ENCODE results near the gene ADAMTSL1. TPM values are rescaled to one million over a fixed set of nuclear protein-coding genes. Genes with fewer than 3 reads are reported as not detected.

Gene ADAMTSL1
- total and polyA plus RNA-seq, 12 donors = 0.37 to 5.2 (median 1.9) TPM

DNA sequence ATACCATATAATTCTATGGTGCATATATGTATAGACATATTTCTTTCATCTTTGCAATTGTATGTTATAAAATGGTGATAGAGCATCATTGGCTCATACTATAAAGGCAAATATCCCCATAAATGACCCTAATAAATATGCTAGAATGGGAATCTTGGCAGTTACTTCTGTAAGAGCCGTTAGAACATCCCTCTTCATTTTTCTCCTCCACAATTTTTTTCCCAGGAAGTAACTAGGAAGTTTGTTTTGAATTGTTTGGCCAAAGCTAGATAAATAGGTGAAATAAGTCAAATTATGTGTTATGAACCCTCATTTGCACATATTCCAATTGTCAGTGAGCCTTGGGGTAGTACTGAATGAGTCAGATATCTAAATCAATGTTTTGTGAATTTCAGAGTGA, 209.9 kb downstream of the ADAMTSL1 start:
- no peak for ATAC-seq

DNA sequence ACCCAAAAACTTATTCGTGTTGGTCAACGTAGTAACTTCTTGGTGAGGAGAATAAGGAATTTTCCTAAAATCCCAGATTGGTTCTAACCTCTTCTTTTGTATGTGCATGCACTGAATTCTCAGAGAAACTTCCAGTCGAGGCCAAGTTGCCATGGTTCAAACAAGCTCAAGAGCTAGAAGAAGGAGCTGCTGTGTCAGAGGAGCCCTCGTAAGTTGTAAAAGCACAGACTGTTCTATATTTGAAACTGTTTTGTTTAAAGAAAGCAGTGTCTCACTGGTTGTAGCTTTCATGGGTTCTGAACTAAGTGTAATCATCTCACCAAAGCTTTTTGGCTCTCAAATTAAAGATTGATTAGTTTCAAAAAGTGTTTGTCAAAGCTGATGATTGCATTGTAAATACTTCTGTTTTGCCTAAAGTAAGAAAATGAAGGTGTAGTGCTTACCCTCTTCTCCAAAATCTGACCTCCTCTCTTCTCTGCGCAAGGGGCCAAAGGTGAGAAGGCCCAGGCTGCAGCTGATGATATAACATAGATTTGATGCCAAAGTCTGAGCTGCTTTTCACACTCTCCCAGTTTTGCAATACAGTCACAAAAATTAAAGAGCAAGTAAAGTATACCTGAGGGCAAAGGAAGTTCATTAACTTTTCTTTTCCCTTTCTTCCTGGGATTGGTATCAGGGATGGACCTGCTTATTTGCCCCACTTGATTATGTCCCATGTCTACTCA, 210.8 kb downstream of the ADAMTSL1 start:
- peak in 1 of 8 donors; percentile 39 for ATAC-seq
- Histone ChIP-seq H3K9me3 (no peaks in the 10 kb centered on the region), H3K4me3 (no peak overlapping the region), H3K27ac (no peak overlapping the region), H3K36me3 (no peaks in the 10 kb centered on the region), H3K4me1 (peaks cover 0 to 21% (median 3%) of the 10 kb centered on the region in 9 donors), H3K27me3 (no peaks in the 10 kb centered on the region)
- TF ChIP-seq, protein P1, sequence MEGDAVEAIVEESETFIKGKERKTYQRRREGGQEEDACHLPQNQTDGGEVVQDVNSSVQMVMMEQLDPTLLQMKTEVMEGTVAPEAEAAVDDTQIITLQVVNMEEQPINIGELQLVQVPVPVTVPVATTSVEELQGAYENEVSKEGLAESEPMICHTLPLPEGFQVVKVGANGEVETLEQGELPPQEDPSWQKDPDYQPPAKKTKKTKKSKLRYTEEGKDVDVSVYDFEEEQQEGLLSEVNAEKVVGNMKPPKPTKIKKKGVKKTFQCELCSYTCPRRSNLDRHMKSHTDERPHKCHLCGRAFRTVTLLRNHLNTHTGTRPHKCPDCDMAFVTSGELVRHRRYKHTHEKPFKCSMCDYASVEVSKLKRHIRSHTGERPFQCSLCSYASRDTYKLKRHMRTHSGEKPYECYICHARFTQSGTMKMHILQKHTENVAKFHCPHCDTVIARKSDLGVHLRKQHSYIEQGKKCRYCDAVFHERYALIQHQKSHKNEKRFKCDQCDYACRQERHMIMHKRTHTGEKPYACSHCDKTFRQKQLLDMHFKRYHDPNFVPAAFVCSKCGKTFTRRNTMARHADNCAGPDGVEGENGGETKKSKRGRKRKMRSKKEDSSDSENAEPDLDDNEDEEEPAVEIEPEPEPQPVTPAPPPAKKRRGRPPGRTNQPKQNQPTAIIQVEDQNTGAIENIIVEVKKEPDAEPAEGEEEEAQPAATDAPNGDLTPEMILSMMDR (IDR thresholded peaks at IDR 0.05) = no peak
- WGBS, 2 donors = 71 to 75% methylated on average over 5 of the region's 5 CpGs
- intact Hi-C loops (cut with DNase I) = no loop called here
- no peak for DNase-seq

More for the DNA sequence above, 209.9 kb downstream of the ADAMTSL1 start:
- H3K4me3 ChIP-seq = no peak overlapping the region
- H3K36me3 ChIP-seq = no peaks in the 10 kb centered on the region
- peaks cover 0 to 24% (median 3%) of the 10 kb centered on the region in 9 donors for H3K4me1 ChIP-seq
- intact Hi-C loops (cut with DNase I) = no loop called here
- 39 to 61% methylated on average over 1 of the region's 1 CpG for WGBS, 2 donors
- no peaks in the 10 kb centered on the region for H3K27me3 ChIP-seq
- H3K27ac ChIP-seq = no peak overlapping the region
- no peak for DNase-seq
- TF ChIP-seq, protein P1 (IDR thresholded peaks at IDR 0.05) = no peak
- no peaks in the 10 kb centered on the region for H3K9me3 ChIP-seq

DNA sequence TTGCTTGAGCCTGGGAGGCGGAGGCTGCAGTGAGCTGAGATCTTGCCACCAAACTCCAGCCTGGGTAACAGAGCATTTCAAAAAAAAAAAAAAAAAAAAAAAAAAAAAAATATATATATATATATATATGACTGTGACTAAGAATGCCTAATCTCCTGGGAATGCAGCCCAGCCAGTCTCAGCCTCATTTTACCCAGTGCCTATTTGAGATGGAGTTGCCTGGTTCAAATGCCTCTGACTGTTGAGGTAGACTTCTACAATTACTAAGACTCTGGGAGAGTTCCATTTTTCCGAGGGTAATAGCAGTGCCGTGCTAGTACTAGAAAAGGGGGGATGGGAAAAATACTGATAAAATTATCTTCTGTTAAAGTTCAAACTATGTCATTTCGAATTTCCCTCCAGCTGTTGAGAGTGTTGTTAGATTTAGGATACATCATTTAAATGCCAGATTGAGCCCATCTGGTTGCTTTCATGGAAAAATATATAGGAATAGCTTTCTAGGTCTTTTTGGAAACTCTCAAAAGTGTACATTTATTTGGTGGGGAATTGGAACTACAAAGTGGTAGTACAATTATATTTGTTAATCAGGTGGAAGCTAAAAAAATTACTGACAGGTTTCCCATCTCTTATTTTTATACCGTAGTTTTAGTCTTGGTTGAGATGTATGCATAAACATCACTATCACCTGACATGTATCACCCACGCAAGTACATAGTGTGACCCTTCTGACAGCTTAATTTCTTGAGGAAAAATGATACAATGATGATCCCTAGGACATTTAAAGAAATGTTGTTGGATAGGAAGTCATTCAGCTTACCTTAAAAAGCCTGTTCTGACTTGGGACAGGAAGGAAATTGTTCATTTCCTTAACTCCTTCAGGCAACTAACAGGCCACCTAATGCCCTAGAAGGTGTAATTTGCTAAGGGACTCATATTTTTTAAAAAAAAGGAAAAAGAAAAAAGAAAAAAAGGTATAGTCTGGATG, 214.9 kb downstream of the ADAMTSL1 start:
- no peak for DNase-seq
- peak in 2 of 8 donors; percentile 52 to 67 for ATAC-seq
- no peaks in the 10 kb centered on the region for H3K9me3 ChIP-seq
- H3K27me3 ChIP-seq = no peaks in the 10 kb centered on the region
- 67 to 79% methylated on average over 6 of the region's 6 CpGs for WGBS, 2 donors
- H3K27ac ChIP-seq = no peak overlapping the region
- H3K36me3 ChIP-seq = no peaks in the 10 kb centered on the region
- intact Hi-C loops (cut with DNase I) = no loop called here
- H3K4me1 ChIP-seq = peaks cover 0 to 27% (median 5%) of the 10 kb centered on the region in 9 donors
- TF ChIP-seq, protein P1 (IDR thresholded peaks at IDR 0.05) = no peak
- H3K4me3 ChIP-seq = no peak overlapping the region

DNA sequence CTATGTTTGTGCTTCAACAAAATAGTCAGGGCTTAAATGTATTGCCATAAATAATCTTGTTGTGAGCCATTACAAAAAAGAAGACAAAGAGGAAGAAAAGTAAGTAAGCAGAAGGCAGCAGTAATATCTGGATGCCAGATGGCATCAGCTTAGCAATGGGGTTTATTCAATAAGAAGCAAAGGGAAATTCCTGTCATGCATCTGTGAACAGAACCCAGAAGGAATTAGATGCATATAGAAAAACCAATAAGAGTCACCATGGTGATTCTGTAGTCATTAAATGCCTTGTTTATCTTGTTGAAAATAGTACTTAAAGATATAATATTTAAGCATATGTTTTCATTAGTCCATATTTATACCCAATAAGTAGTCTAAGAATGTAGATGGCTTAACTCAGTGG, 216.0 kb downstream of the ADAMTSL1 start:
- H3K4me1 ChIP-seq = peaks cover 0 to 18% (median 5%) of the 10 kb centered on the region in 9 donors
- DNase-seq (no peak), ATAC-seq (no peak)
- TF ChIP-seq, protein P1 (IDR thresholded peaks at IDR 0.05) = no peak
- intact Hi-C loops (cut with DNase I) = no loop called here
- no peak overlapping the region for H3K27ac ChIP-seq
- no peak overlapping the region for H3K4me3 ChIP-seq
- H3K27me3 ChIP-seq = no peaks in the 10 kb centered on the region
- H3K36me3 ChIP-seq = peaks cover 0 to 1% (median 0%) of the 10 kb centered on the region in 9 donors
- peaks cover 0 to 9% (median 0%) of the 10 kb centered on the region in 11 donors for H3K9me3 ChIP-seq
